Measurements from ENCODE around the gene HCK. TPM values are rescaled to one million over a fixed set of nuclear protein-coding genes. Genes with fewer than 3 reads are reported as not detected.
A peak's percentile ranks its signal among the peaks of the same experiment; 100 is the strongest.

HCK gene
- total and polyA plus RNA-seq, 2 experiments from 2014 or later = not detected

GRCh38 chr20:32018269-32019155 is 33.5 kb upstream of the HCK start:
- in situ Hi-C loops (cut with MboI) = no loop called here
- Histone ChIP-seq H3K27me3 (replicated peaks; ENCODE audit: insufficient read depth) (peaks cover 71% of the 10 kb centered on the region), H3K4me1 (ENCODE audit: insufficient read depth) (no peaks in the 10 kb centered on the region), H3K4me2 (ENCODE audit: unreplicated experiment) (no peak overlapping the region), H2AFZ (no peak overlapping the region), H3K36me3 (ENCODE audit: low read depth) (no peaks in the 10 kb centered on the region), H3K9me2 (ENCODE audit: insufficient read depth) (no peaks in the 10 kb centered on the region), H3K27ac (no peak overlapping the region), H3K9ac (no peak overlapping the region), H3K79me2 (ENCODE audit: insufficient read depth) (no peaks in the 10 kb centered on the region), H3K9me3 (ENCODE audit: low read depth) (no peaks in the 10 kb centered on the region), H4K20me1 (ENCODE audit: insufficient read depth) (no peaks in the 10 kb centered on the region), H3K4me3 (0 out of 2 replicates have a peak overlapping the region, but pooled peaks have one; percentile 11), H3F3A (ENCODE audit: insufficient read depth) (no peaks in the 10 kb centered on the region)
- DNase-seq = peak; percentile 14
- TF ChIP-seq EZH2 (IDR thresholded peaks at IDR 0.05; ENCODE audit: insufficient read depth, poor library complexity, severe bottlenecking) (peak; percentile 82), EZH2phosphoT487 (IDR thresholded peaks at IDR 0.05; ENCODE audit: insufficient read depth, low read depth) (0 out of 2 replicates have a peak, but pooled peaks have one; percentile 76)
- 3% methylated on average over 41 to 66 of the region's 67 CpGs for WGBS, 2 experiments (ENCODE audit: low coverage in 1 of 2, low lambda C conversion rate in 2 of 2, missing lambda C conversion rate in 2 of 2)

GRCh38 chr20:32019156-32019510 is 32.9 kb upstream of the HCK start:
- Histone ChIP-seq H3F3A (ENCODE audit: insufficient read depth) (no peaks in the 10 kb centered on the region), H3K9me2 (ENCODE audit: insufficient read depth) (no peaks in the 10 kb centered on the region), H3K27ac (no peak overlapping the region), H3K79me2 (ENCODE audit: insufficient read depth) (no peaks in the 10 kb centered on the region), H3K4me2 (ENCODE audit: unreplicated experiment) (no peak overlapping the region), H3K9me3 (ENCODE audit: low read depth) (no peaks in the 10 kb centered on the region), H3K9ac (no peak overlapping the region), H3K4me1 (ENCODE audit: insufficient read depth) (no peaks in the 10 kb centered on the region), H3K36me3 (ENCODE audit: low read depth) (no peaks in the 10 kb centered on the region), H3K27me3 (replicated peaks; ENCODE audit: insufficient read depth) (peaks cover 77% of the 10 kb centered on the region), H2AFZ (no peak overlapping the region), H3K4me3 (no peak overlapping the region), H4K20me1 (ENCODE audit: insufficient read depth) (no peaks in the 10 kb centered on the region)
- TF ChIP-seq EZH2 (IDR thresholded peaks at IDR 0.05; ENCODE audit: insufficient read depth, poor library complexity, severe bottlenecking) (no peak), EZH2phosphoT487 (IDR thresholded peaks at IDR 0.05; ENCODE audit: insufficient read depth, low read depth) (no peak)
- in situ Hi-C loops (cut with MboI) = no loop called here
- WGBS, 2 experiments (ENCODE audit: low coverage in 1 of 2, low lambda C conversion rate in 2 of 2, missing lambda C conversion rate in 2 of 2) = 2 to 3% methylated on average over 6 to 40 of the region's 42 CpGs
- peak; percentile 26 for DNase-seq

DNA sequence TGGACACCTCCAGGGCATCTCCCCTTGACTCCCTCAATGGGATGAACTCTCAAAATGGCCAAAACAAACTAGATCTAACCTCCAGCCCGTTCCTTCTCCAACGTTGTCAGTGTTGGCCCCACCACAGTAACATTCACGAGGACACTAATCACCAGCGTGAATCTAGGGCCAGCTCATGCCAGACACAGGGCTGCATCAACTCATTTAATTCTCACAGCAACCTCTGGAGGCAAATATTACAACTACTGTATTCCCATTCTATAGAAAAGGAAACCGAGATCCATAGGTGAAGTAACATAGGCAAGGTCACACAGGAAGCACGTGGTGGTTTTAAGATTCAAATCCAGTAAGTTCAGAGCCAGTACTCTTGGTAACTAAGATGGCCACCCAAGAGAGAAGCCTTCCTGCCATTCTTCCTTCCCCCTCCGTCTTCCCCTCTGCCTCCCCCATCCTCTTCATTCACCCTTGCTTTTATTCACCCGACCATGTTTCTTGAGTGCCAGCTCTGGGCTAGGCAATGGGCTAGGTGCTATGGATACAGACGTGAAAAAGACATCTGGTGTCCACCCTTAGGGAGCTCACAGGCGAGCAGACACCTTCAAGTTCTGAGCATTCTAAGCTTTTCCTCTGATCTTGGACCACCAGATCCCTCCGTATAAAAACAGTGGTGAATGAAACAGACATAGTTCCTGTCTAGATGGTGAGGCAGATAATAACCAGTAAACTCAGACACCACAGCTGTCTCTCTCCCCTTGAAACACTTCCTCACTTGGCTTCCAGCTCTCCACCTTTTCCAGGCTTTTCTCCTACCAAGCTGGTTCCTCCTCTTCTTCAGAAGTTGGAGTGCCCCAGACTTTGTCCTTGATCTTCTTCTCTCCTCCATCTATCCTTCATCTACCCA is 32.2 kb upstream of the HCK start:
- Histone ChIP-seq H3K36me3 (ENCODE audit: low read depth) (no peaks in the 10 kb centered on the region), H3K4me1 (ENCODE audit: insufficient read depth) (no peaks in the 10 kb centered on the region), H3K4me2 (ENCODE audit: unreplicated experiment) (no peak overlapping the region), H2AFZ (no peak overlapping the region), H3K79me2 (ENCODE audit: insufficient read depth) (no peaks in the 10 kb centered on the region), H3F3A (ENCODE audit: insufficient read depth) (no peaks in the 10 kb centered on the region), H3K27ac (no peak overlapping the region), H3K9me2 (ENCODE audit: insufficient read depth) (no peaks in the 10 kb centered on the region), H3K27me3 (replicated peaks; ENCODE audit: insufficient read depth) (peaks cover 84% of the 10 kb centered on the region), H3K9me3 (ENCODE audit: low read depth) (no peaks in the 10 kb centered on the region), H3K4me3 (no peak overlapping the region), H3K9ac (no peak overlapping the region), H4K20me1 (ENCODE audit: insufficient read depth) (no peaks in the 10 kb centered on the region)
- peak; percentile 12 for DNase-seq
- in situ Hi-C loops (cut with MboI) = loop anchor here (10.0 kb wide), 1 partner anchor 165 kb away; no protein-coding TSS in a partner anchor
- TF ChIP-seq EZH2 (IDR thresholded peaks at IDR 0.05; ENCODE audit: insufficient read depth, poor library complexity, severe bottlenecking) = peak; percentile 57
- no peak for TF ChIP-seq EZH2phosphoT487 (IDR thresholded peaks at IDR 0.05; ENCODE audit: insufficient read depth, low read depth)
- WGBS, 2 experiments (ENCODE audit: low coverage in 1 of 2, low lambda C conversion rate in 2 of 2, missing lambda C conversion rate in 2 of 2) = 11 to 13% methylated on average over 11 of the region's 11 CpGs

- peak; percentile 22 for DNase-seq
- H3F3A ChIP-seq (ENCODE audit: insufficient read depth) = no peaks in the 10 kb centered on the region
- no peaks in the 10 kb centered on the region for H3K9me2 ChIP-seq (ENCODE audit: insufficient read depth)
- no peak overlapping the region for H2AFZ ChIP-seq
- H4K20me1 ChIP-seq (ENCODE audit: insufficient read depth) = no peaks in the 10 kb centered on the region
- H3K4me2 ChIP-seq (ENCODE audit: unreplicated experiment) = no peak overlapping the region
- no peaks in the 10 kb centered on the region for H3K9me3 ChIP-seq (ENCODE audit: low read depth)
- H3K9ac ChIP-seq = no peak overlapping the region
- no peak for TF ChIP-seq EZH2phosphoT487 (IDR thresholded peaks at IDR 0.05; ENCODE audit: insufficient read depth, low read depth)
- WGBS, 2 experiments (ENCODE audit: low coverage in 1 of 2, low lambda C conversion rate in 2 of 2, missing lambda C conversion rate in 2 of 2) = 47 to 48% methylated on average over 4 of the region's 4 CpGs
- H3K27ac ChIP-seq = no peak overlapping the region
- in situ Hi-C loops (cut with MboI) = loop anchor here (10.0 kb wide), 1 partner anchor 166 kb away; no protein-coding TSS in a partner anchor
- no peaks in the 10 kb centered on the region for H3K79me2 ChIP-seq (ENCODE audit: insufficient read depth)
- H3K4me1 ChIP-seq (ENCODE audit: insufficient read depth) = no peaks in the 10 kb centered on the region
- no peaks in the 10 kb centered on the region for H3K36me3 ChIP-seq (ENCODE audit: low read depth)
- no peak overlapping the region for H3K4me3 ChIP-seq
- H3K27me3 ChIP-seq (replicated peaks; ENCODE audit: insufficient read depth) = peaks cover 91% of the 10 kb centered on the region
Measured at GRCh38 chr20:32021091-32021490, 31.0 kb upstream of the HCK start.

Data from GM23248 (cell line).